HG03103 (cell line): ENCODE data around the gene HMGN2.

Experiments
- ATAC-seq: cut with Tn5 transposase; IDR thresholded peaks from one replicate; pipeline ENCODE4 v1.9.1; 2021; ENCODE audit warnings: low read depth; ENCODE audit not compliant: unreplicated experiment

HMGN2 gene

DNA sequence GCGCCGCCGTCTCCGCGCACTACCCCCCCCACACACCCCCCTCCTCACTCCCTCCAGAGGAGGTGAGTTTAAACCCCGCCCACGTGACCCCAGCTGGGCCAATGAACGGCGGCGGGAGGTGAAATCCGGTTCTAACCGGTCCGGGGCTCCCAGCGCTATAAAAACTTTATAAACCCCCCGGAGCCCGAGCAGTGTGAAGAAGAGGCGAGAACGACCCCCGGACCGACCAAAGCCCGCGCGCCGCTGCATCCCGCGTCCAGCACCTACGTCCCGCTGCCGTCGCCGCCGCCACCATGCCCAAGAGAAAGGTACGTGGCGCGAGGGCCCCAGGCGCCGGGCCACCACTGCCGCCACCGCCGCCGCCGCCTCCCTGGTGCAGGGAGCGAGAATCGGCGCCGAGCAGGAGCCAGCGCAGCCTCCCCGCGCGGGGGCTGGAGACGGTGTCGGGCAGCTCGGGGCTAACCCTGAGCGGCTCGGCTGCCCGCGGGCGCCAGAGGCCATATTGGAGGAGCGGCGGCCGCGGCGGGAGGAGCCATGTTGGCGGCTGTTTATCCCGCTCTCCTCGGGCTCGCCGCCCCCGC lies at the start of gene HMGN2:
HMGN2 (plus strand) TSS at position 121 of the 581 bp plus-strand sequence; CDS start at position 294, 173 bp downstream.
- ATAC-seq: peak; percentile 37

DNA sequence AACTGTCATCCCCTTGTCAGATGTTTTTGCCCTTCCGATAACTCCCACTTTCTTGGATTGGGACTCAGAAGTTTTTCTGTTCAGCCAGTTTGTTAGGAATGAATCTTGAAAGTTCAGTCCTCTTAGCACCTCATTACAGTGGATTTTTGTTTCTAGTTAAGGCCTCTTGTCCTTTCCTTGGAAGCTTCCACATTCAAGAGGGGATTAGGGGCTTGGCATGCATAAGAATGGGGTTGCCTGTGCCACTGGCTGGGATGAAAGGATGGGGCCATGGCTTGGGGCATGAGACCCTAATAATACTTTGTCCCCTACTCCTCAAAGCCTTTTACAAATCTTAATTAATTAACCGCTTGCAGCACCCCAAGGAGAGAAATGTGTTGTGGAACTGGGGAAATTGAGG lies 42.5 kb upstream of the HMGN2 start:
- no peak for ATAC-seq

DNA sequence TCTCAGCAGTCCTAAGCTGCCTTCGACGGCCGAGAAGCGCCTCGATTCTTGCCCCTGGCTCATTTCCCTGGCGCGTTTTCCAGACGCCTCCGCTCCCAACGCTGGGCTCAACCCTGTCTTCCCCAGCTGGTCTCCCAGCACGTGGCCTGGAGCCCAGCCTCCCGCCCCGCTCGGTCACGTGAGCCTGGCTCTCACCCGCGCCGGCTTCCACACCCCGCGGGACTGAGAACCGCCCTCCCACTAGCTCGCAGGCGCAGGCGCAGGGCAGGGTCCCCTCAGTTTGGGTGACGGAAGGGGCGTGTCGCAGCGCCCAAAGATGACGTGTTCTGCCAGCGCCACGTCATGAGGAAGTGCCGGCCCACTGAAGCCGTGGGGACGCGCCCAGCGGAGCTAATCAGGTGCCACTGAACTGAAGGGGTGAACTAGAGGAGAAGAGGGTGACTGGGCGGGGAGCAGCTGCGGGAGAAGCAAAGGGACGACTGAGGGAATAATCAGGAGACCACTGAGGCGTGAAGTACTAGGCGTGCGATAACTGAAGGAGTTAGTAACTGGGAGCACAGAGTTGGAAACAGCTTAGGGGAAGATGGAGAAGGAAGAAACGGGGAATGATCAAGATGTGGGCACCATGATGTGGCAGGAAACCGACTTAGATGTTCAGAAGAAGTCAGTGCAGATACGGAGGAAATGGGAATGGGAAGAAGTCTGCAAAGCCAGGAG lies 40.1 kb upstream of the HMGN2 start, which contains the start of gene DHDDS:
DHDDS (plus strand) TSS at position 343 of the 717 bp plus-strand sequence. CDS start 625 bp downstream, outside the sequence.
- peak; percentile 91 for ATAC-seq

DNA sequence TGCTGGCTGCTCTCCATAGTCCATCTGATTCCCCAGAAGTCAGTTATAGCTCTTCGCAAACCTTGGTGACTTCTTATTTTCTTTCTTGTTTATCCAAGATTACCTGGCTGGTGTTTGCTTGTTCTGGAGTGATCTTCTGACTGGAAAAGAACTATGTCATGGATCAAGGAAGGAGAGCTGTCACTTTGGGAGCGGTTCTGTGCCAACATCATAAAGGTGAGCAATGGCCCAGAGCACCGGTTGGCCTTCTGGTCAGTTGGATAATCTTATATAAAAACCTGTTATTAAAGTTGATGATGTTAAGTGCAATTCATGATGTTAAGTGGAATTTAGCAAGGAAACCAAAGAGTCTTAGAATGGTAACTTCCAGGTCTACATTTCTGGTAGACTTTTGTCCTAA lies 39.4 kb upstream of the HMGN2 start:
- ATAC-seq: no peak

DNA sequence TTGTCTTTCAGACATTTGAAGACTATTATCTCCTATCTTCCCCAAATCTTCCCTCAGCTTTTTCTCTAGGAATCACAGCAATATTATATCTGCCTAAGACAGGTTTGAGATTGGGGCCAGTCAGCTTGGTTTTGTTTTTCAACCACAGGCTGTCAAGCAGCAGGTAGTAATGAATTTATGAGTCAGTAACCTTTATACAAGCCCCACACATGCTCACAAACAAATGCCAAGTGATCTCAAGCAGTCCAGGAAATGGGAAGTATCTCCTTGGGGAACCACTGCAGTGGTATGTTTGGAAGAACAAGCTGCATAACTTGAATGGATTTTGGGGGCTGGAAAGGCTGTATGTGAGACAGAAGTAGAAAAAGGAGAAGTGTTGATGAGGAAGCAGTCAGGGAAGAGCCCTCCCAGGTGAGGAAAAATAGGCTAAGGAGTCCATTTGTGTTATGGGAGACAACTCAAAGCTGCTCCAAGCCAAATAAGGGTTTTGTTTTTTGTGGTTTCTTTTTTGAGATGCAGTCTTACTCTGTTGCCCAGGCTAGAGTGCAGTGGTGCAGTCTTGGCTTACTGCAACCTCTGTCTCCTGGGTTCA lies 38.0 kb upstream of the HMGN2 start:
- ATAC-seq: no peak

DNA sequence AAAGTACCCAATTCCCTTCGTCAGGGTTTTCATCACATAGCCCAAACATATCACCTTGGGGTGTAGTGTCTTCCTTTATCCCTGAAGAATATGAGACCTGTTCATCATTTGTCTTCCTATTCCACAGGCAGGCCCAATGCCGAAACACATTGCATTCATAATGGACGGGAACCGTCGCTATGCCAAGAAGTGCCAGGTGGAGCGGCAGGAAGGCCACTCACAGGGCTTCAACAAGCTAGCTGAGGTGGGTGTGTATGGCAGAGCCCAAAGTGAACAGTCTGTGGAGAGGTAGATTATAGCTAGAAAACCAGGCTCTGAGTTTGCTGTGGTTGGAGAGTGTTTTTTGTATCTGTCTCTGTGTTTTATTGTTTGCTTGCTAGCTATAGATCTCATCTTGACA lies 34.2 kb upstream of the HMGN2 start:
- ATAC-seq: no peak

DNA sequence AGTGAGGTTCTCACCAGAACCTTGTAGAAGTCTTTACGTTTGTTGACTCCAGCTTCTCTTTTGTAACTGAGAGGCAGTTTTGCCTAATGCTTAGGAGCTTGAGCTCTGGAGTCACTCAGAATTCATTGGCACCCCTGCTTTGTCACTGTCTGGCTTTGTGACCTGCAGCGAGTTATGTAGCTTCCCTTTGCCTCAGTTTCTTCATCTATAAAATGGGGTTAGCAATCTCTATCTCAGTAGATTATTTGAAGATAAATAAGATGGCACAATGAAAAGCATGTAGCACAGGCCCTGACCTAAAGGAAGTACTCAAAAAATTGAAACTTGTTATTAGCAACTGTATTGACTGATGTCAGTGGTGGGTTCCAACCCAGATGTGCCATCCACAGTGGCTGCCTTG lies 32.0 kb upstream of the HMGN2 start:
- ATAC-seq: no peak

DNA sequence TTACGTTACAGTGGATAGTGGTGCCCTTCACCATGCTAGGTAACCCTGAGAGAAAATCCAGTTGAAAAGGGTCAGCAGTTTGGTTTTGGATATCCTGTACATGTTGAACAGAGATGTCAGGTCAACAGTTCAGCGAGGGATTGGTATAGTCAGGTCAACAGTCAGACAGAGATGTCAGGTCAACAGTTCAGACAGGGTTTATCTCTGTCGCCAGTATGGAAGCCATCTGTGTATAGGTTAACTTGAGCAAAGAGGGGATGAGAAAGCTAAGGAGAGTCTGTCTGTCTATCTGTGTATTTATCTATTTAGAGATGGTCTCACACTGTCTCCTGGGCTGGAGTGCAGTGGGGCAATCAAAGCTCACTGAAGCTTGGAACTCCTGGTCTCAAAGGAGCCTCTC lies 22.4 kb upstream of the HMGN2 start:
- no peak for ATAC-seq

DNA sequence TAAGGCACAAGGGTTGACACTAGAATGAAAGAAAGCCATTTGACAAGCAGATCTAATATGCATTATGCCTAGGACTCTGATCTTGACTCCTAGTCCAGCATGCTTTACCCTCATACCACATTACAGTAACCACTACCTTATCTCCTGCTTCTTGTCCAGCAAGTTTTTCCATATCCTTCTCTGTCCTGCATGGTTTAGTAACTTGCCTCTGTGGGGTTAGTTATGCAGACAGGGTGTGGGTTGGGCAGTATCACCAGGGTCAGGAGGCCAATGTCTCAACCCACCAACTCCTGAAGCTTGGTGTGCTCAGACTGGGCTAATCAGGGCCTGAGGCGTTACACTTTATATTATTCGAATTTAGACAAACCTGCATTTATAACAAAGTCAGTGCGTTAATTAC lies 21.3 kb upstream of the HMGN2 start:
- no peak for ATAC-seq

DNA sequence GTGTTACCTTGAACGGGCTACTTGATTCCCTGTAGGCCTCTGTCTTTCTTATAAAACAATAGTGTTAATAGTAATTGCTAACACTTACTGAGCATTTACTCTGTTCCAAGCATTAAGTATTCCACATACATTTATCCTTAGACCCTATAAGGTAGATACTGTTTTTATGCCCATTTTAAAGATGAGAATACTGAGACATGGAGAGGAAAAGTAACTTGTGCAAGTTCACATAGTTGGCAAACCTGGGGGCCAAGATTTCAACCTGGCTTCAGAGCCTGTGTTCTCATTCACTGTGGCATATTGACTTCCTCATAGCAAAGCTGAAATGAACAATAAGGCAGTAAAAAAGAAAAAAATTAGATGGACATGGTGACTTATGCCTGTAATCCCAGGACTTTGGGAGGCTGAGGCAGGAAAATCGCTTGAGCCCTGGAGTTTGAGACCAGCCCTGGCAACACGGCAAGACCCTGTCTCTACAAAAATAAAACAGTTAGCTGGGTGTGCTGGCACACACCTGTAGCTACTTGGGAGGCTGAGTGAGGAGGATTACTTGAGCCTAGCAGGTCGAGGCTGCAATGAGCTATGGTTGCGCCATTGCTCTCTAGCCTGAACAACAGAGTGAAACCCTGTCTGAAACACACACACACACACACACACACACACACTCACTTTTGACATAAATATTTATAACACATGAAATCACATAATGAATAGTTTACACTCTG lies 19.6 kb upstream of the HMGN2 start:
- no peak for ATAC-seq

DNA sequence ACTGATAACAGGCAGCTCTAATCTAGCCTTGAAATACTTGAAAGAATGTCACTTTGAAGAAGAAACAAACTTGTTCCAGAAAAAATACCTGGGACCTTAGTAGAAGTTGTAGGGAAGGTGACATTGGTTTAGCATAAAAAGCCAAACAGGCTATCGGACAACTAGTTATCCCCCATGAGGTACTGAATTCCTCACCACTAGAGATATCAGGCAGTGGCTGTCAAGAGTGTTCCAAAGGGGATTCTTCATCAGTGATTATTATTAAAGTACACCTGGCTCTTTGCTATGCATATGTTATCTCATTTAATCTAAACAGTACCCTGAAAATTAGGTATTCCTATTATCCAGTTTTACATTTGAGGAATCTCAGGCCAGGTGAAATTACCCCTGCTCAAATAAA lies 13.1 kb upstream of the HMGN2 start:
- no peak for ATAC-seq

DNA sequence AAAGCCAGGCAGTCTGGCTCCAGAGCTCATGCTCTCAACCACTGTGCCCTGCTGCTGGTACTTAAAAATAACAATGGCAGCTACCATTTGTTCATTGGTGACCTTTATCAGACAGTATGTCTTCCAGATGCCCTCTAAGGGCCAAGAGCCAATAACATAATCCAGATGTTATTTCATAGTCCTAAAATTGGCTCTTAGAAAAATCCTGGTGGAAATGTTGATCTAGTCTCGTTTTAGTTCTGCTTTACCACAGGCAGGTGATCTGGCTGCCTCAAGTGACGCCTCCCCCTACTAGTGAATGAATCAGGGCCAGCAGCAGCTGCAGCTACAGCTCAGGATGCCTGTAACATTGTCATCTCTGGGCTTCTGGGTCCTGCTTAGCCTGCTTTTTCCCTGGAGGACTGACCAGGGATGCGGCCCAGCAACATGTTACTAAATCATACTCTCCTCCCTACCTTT lies 12.6 kb upstream of the HMGN2 start:
- no peak for ATAC-seq

DNA sequence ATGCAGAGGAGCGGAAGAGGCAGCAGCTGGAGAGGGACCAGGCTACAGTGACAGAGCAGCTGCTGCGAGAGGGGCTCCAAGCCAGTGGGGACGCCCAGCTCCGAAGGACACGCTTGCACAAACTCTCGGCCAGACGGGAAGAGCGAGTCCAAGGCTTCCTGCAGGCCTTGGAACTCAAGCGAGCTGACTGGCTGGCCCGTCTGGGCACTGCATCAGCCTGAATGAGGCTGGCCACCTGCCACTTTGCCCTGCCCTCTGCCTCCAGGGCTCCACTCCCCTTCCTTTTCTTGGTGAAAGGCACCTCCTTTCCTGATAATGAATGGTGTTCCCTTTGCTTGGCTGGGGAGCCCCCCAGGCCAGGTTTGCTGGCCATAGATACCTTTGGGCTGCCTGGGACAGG lies 3.3 kb upstream of the HMGN2 start:
- ATAC-seq: no peak

DNA sequence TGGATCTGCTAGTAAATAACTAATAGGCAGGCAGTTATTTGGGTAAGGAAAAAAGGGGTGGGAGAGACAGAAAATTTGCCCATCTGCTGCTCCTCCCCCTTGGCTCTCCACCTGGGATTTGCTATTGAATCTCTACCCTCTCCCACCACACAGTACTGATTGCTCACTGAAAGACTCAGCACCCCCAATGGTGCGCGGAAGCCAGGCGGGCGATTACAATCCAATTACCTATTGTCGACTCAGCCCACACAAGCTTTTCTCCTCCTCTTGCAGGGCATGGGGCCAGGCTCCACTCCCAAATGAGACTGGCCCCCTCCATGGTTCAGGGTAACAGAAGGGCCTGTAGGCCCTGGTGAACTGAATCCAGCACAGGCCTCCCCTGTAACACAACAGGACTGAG lies 2.7 kb upstream of the HMGN2 start:
- no peak for ATAC-seq

DNA sequence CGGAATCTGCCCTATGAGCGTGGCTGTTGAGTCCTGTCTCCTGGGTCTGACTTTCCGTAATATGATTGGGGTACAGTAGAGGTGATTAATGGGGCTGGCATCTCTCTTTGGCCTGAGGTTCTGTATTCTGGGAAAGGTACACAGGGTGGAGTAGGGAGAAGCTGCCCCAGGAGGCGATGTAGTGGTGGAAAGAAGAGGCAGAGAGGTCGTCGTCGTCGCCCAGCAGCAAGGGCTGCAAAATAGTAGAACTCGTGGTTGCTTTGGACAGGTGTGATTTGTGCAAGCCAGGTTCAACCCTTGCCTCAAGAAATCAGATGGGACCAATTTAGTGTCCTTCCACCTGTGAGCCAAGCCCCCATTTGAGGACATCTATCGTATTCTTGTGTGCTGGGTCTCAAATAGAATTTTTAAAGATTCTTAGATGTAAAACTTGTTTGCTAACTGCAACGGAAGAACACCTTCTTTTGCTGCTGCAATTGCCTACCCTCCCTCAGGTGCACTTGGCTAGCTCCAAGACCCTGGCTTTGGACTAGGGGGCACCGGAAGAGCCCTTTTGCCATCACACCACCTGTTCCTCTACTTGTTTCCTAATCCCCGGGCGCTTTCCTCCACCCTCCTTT lies 1.3 kb upstream of the HMGN2 start:
- ATAC-seq: no peak

DNA sequence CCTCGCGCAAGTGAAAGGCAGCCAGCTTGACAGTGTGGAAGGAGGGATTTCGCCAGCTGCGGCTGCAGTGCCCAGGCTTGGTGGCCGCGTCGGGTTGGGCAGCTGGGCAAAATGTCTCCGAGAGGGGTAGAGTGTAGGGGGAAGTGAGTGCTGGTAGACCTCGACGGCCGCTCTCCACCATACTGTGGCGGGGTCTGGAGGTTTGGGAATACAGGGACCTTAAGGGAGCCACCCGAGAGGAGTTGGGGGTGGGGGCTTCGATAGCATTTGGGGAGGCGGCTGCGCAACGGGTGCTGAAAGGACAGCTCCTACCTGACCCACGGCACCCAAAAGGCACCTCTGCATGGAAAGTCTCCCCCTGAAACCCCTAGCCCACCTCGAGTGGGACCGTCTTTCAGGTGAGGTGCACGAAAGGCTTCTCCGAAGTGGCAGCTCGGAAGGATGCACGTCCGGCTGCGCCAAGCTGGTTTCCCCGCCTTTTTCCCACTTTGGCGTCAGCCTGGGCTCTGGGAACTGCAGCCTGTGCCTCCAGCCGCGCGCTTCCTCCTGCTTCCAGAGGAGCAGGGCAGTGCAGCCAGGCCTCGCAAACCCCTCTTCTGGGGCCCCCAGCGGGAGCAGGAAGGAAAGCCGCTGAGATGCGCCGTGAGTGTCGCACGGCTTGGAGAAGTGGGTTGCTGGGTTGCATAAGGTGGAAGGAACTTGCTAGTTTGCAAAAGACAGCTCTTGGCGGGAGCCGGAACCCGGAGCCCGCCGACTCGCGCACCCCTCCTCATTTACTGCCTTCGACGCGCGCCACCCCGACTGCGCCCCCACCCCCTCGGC lies 531 bp upstream of the HMGN2 start:
- ATAC-seq: peak; percentile 2

DNA sequence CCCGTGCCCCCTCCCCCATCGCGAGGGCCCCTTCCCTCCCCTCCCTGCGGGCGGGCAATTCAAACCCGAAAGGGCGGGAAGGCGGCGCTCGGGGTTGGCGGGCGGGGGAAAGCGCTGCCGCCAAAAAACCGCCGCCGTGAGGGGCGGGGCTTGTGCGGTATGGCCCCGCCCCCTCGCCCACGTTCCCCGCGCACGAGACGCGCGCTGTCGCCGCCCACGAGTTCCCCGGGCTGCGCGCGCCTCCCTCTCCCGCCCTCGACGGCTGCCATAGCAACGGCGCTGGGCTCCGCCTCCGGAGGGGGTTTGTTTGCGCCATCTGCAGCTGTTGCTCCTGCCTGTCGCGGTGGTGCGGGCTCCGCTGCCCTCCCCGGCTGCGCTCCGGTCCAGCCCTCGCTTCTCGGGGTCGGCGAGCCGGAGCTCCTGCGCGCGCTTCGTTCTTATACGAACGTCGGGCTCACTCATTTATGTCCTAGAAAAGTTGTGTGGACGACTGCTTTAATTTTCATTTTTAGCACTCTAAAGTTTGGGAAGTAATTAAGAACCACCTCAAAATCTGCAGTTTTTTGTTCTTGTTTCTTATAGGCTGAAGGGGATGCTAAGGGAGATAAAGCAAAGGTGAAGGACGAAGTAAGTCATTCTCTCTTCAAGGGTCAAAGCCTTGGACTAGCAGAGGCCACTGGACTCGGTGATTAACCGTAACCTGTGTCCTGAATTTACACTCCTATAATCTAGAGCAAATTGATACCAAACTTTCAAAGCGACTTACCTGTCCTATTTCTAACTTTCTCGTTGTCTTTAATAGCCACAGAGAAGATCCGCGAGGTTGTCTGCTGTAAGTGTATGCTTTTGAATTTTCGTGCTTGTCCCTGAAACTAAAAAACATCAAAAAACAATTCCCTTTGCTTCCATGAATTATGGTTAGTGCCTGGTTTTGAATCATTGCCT lies 933 bp downstream of the HMGN2 start:
- ATAC-seq: peak; percentile 66

DNA sequence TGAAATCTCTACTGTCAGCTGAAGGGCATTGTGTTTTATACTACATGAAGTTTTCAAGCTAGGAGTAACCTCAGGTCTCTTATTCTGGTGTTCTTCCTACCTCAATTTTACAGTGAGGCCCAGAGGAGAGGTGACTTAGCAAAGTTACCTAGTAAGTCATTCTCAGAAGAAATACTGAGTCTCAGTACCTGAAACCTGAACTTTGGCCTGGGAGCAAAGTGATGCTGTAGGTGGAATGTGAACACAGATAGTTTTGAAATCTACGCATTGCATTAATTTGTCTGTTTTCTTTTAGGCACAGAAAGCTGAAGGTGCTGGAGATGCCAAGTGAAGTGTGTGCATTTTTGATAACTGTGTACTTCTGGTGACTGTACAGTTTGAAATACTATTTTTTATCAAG lies 2.6 kb downstream of the HMGN2 start:
- ATAC-seq: no peak

DNA sequence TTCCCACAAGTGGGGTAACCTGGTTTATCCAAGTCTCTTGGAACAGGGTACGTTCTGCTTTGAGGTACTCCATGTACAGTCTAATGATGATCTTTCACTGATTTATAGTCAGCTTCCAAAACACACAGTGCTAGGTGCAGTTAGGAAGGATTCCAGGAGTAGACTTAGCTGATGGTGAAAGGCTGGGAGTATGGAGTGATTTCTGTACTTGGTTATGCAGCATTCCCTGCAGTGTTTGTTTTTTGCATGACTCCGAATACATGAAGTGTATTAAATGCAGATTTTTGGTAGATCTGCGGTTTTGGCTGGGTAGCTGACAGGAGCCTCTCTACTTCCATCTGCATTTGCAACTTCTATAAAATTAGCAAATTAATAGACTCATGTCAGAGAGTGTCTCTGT lies 3.7 kb downstream of the HMGN2 start:
- no peak for ATAC-seq
